H1 (cell line): ENCODE data around the gene TXNRD3.

Experiments used
- CTCF ChIP-seq, 3 experiments: IDR thresholded peaks; 1 replicate in 2 of 3; 2 replicates in 1 of 3; pipeline versions ENCODE4 v1.5.1 to v1.6.1; 2011; ENCODE audit warnings: low read length in 3 of 3, mild to moderate bottlenecking in 3 of 3, inconsistent platforms in 2 of 3, low read depth in 1 of 3, moderate library complexity in 1 of 3; ENCODE audit not compliant: insufficient read depth in 1 of 3; ENCODE audit errors: control extremely low read depth in 1 of 3
- JUND ChIP-seq: IDR thresholded peaks from 2 replicates; pipeline ENCODE4 v1.6.1; 2011; ENCODE audit warnings: mild to moderate bottlenecking, improper control_type of control experiment, low read length
- POLR2AphosphoS5 ChIP-seq: IDR thresholded peaks from 2 replicates; pipeline ENCODE4 v1.6.1; 2011; ENCODE audit warnings: low read depth, low read length
- SIN3A ChIP-seq, 2 experiments: IDR thresholded peaks in 1 of 2; conservative IDR thresholded peaks in 1 of 2; 2 replicates each; pipeline ENCODE4 v1.6.1; 2011 to 2012; ENCODE audit warnings: low read length in 2 of 2, improper control_type of control experiment in 1 of 2, low read depth in 1 of 2, mild to moderate bottlenecking in 1 of 2
- TF ChIP-seq, protein P1 (sequence below): IDR thresholded peaks from 2 replicates; pipeline ENCODE4 v1.6.1; 2011; ENCODE audit warnings: low read length, improper control_type of control experiment

GRCh38 chr3:126672340-126672739 is 17.4 kb upstream of the TXNRD3 start:
- TF ChIP-seq SIN3A (conservative IDR thresholded peaks at IDR 0.05 in 1 of 2, IDR thresholded peaks at IDR 0.05 in 1 of 2; ENCODE audit: low read depth in 1 of 2, low read length in 2 of 2) (no peak), CTCF (IDR thresholded peaks at IDR 0.05; ENCODE audit: control extremely low read depth in 1 of 3, insufficient read depth in 1 of 3, low read depth in 1 of 3, low read length in 3 of 3) (no peak), JUND (no peak), POLR2AphosphoS5 (no peak)
- TF ChIP-seq, protein P1, sequence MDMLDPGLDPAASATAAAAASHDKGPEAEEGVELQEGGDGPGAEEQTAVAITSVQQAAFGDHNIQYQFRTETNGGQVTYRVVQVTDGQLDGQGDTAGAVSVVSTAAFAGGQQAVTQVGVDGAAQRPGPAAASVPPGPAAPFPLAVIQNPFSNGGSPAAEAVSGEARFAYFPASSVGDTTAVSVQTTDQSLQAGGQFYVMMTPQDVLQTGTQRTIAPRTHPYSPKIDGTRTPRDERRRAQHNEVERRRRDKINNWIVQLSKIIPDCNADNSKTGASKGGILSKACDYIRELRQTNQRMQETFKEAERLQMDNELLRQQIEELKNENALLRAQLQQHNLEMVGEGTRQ, result no peak
